GM20000 (cell line): Measurements from ENCODE around the gene MPV17L2.

ENCODE experiments used
- DNase-seq: peaks from one replicate; pipeline ENCODE4 v3.0.0; 2012; ENCODE audit warnings: low spot score
- CTCF ChIP-seq: IDR thresholded peaks from 2 replicates; pipeline ENCODE4 v1.5.1; 2012; ENCODE audit warnings: mild to moderate bottlenecking, control low read depth; ENCODE audit errors: extremely low read depth, missing control alignments

MPV17L2 gene

GRCh38 chr19:18227781-18228271 lies 34.8 kb downstream of the MPV17L2 start:
- no peak for DNase-seq
- TF ChIP-seq CTCF = no peak

- no peak for DNase-seq
- no peak for TF ChIP-seq CTCF
These were observed 36.5 kb downstream of the MPV17L2 start for GRCh38 chr19:18229474-18229873.

- DNase-seq = no peak
- TF ChIP-seq CTCF = no peak
These were observed 36.9 kb downstream of the MPV17L2 start for GRCh38 chr19:18229915-18230314.

- no peak for TF ChIP-seq CTCF
- DNase-seq = no peak
These were observed 38.1 kb downstream of the MPV17L2 start for GRCh38 chr19:18230941-18231734.

- no peak for DNase-seq
- TF ChIP-seq CTCF = no peak
These were observed 38.8 kb downstream of the MPV17L2 start for GRCh38 chr19:18231775-18232174.

GRCh38 chr19:18232540-18233223 lies 39.7 kb downstream of the MPV17L2 start:
- no peak for TF ChIP-seq CTCF
- DNase-seq = no peak

GRCh38 chr19:18233224-18233825 lies 40.3 kb downstream of the MPV17L2 start:
- peak; percentile 83 for DNase-seq
- no peak for TF ChIP-seq CTCF
